Activated T-helper 1 cell treated with anti-CD3 and anti-CD28 coated beads, Interleukin-12 subunit alpha, Interleukin-12 subunit beta, Interleukin-2, Interleukin-4 antibody, amounts not matched to agents 30 ng/mL and 10 ng/mL and 1 ng/mL, durations not matched to agents 14 hours and 24 hours and 36 hours (primary cell): ENCODE measurements around the gene ATCAY. TPM values are rescaled to one million over a fixed set of nuclear protein-coding genes. Genes with fewer than 3 reads are reported as not detected.
"Not testable (repeated sequence)": the region's sequence is repeated elsewhere in the genome, so short reads cannot be mapped to it uniquely, and the experiment has no call there.

Experiments
- DNase-seq: peaks from one replicate; pipeline ENCODE4 v3.0.0; 2021; ENCODE audit warnings: low spot score
- H3K27ac Mint-ChIP-seq: one replicate; pipeline ENCODE4 v1.8.0; 2021; ENCODE audit warnings: mild to moderate bottlenecking, mixed read lengths
- H3K27me3 Mint-ChIP-seq: one replicate; pipeline ENCODE4 v1.8.0; 2022; ENCODE audit warnings: mild to moderate bottlenecking, moderate library complexity, mixed read lengths; ENCODE audit not compliant: insufficient read depth
- H3K36me3 Mint-ChIP-seq: one replicate; pipeline ENCODE4 v1.8.0; 2021; ENCODE audit warnings: low read depth, mixed read lengths
- H3K4me1 Mint-ChIP-seq: one replicate; pipeline ENCODE4 v1.8.0; 2021; ENCODE audit warnings: low read depth, mixed read lengths
- H3K4me3 Mint-ChIP-seq: one replicate; pipeline ENCODE4 v1.8.0; 2021; ENCODE audit warnings: mild to moderate bottlenecking, moderate library complexity, mixed read lengths
- H3K9me3 Mint-ChIP-seq: one replicate; pipeline ENCODE4 v1.8.0; 2021; ENCODE audit warnings: mixed read lengths
- intact Hi-C: fragments of 100-400 bp; cut with micrococcal nuclease; formaldehyde crosslinking; loops from one replicate; pipeline ENCODE4 v1.15.1; 2024
- total RNA-seq: library from RNA; stranded (reverse); gene quantifications from 2 replicates; pipeline ENCODE4 v1.2.3, GENCODE V29; 2022

ATCAY gene
- total RNA-seq, 1 donor from 2014 or later = not detected

GRCh38 chr19:3866910-3867638 lies 13.4 kb upstream of the ATCAY start:
- Mint-ChIP-seq H3K9me3 (peaks cover 6% of the 10 kb centered on the region), H3K4me1 (no peaks in the 10 kb centered on the region), H3K4me3 (no peak overlapping the region), H3K36me3 (no peaks in the 10 kb centered on the region), H3K27me3 (peaks cover 32% of the 10 kb centered on the region), H3K27ac (no peak overlapping the region)
- DNase-seq = no peak
- intact Hi-C loops = no loop called here

GRCh38 chr19:3867971-3868769 lies 12.3 kb upstream of the ATCAY start:
- Mint-ChIP-seq H3K27me3 (peaks cover 32% of the 10 kb centered on the region), H3K9me3 (peaks cover 6% of the 10 kb centered on the region), H3K36me3 (no peaks in the 10 kb centered on the region), H3K27ac (no peak overlapping the region), H3K4me1 (no peaks in the 10 kb centered on the region), H3K4me3 (no peak overlapping the region)
- intact Hi-C loops = no loop called here
- DNase-seq = no peak

- H3K36me3 Mint-ChIP-seq = no peaks in the 10 kb centered on the region
- peaks cover 32% of the 10 kb centered on the region for H3K27me3 Mint-ChIP-seq
- DNase-seq = no peak
- intact Hi-C loops = no loop called here
- H3K27ac Mint-ChIP-seq = no peak within 1 kb of the TSS
- no peaks in the 10 kb centered on the region for H3K4me1 Mint-ChIP-seq
- no peak within 1 kb of the TSS for H3K4me3 Mint-ChIP-seq
- peaks cover 6% of the 10 kb centered on the region for H3K9me3 Mint-ChIP-seq
Observed at GRCh38 chr19:3868770-3869456, 11.6 kb upstream of the ATCAY start, which contains the start of gene ZFR2. ZFR2 (minus strand) TSS chr19:3869038; CDS start chr19:3869017, 21 bp downstream.

- H3K4me3 Mint-ChIP-seq = no peak overlapping the region
- H3K4me1 Mint-ChIP-seq = no peaks in the 10 kb centered on the region
- peaks cover 6% of the 10 kb centered on the region for H3K9me3 Mint-ChIP-seq
- DNase-seq = no peak
- intact Hi-C loops = no loop called here
- H3K27me3 Mint-ChIP-seq = peaks cover 15% of the 10 kb centered on the region
- no peak overlapping the region for H3K27ac Mint-ChIP-seq
- no peaks in the 10 kb centered on the region for H3K36me3 Mint-ChIP-seq
Observed at GRCh38 chr19:3873151-3873550, 7.3 kb upstream of the ATCAY start.

GRCh38 chr19:3874695-3875094 lies 5.8 kb upstream of the ATCAY start:
- H3K9me3 Mint-ChIP-seq, H3K4me3 Mint-ChIP-seq, DNase-seq, intact Hi-C loops, H3K27ac Mint-ChIP-seq, H3K27me3 Mint-ChIP-seq, H3K36me3 Mint-ChIP-seq, H3K4me1 Mint-ChIP-seq: not testable (repeated sequence)

- H3K36me3 Mint-ChIP-seq = no peaks in the 10 kb centered on the region
- no peaks in the 10 kb centered on the region for H3K9me3 Mint-ChIP-seq
- H3K4me1 Mint-ChIP-seq = no peaks in the 10 kb centered on the region
- peaks cover 22% of the 10 kb centered on the region for H3K27me3 Mint-ChIP-seq
- H3K27ac Mint-ChIP-seq = no peak overlapping the region
- intact Hi-C loops = no loop called here
- H3K4me3 Mint-ChIP-seq = no peak overlapping the region
- no peak for DNase-seq
Observed at GRCh38 chr19:3879656-3880055, 829 bp upstream of the ATCAY start.

- H3K4me3 Mint-ChIP-seq = no peak overlapping the region
- no peak for DNase-seq
- no peaks in the 10 kb centered on the region for H3K9me3 Mint-ChIP-seq
- peaks cover 22% of the 10 kb centered on the region for H3K27me3 Mint-ChIP-seq
- no peaks in the 10 kb centered on the region for H3K36me3 Mint-ChIP-seq
- intact Hi-C loops = no loop called here
- H3K27ac Mint-ChIP-seq = no peak overlapping the region
- H3K4me1 Mint-ChIP-seq = no peaks in the 10 kb centered on the region
Observed at GRCh38 chr19:3881272-3882040, 971 bp downstream of the ATCAY start.

GRCh38 chr19:3882041-3882384 lies 1.5 kb downstream of the ATCAY start:
- no peak overlapping the region for H3K4me3 Mint-ChIP-seq
- peaks cover 21% of the 10 kb centered on the region for H3K27me3 Mint-ChIP-seq
- no peaks in the 10 kb centered on the region for H3K36me3 Mint-ChIP-seq
- no peaks in the 10 kb centered on the region for H3K9me3 Mint-ChIP-seq
- no peak overlapping the region for H3K27ac Mint-ChIP-seq
- H3K4me1 Mint-ChIP-seq = no peaks in the 10 kb centered on the region
- intact Hi-C loops = no loop called here
- DNase-seq = no peak

GRCh38 chr19:3890591-3890990 lies 10.1 kb downstream of the ATCAY start:
- intact Hi-C loops = no loop called here
- DNase-seq = no peak
- Mint-ChIP-seq H3K27ac (no peak overlapping the region), H3K9me3 (no peaks in the 10 kb centered on the region), H3K4me3 (no peak overlapping the region), H3K36me3 (no peaks in the 10 kb centered on the region), H3K27me3 (no peaks in the 10 kb centered on the region), H3K4me1 (no peaks in the 10 kb centered on the region)

GRCh38 chr19:3893509-3894179 lies 13.2 kb downstream of the ATCAY start:
- H3K4me3 Mint-ChIP-seq = no peak overlapping the region
- H3K36me3 Mint-ChIP-seq = no peaks in the 10 kb centered on the region
- H3K4me1 Mint-ChIP-seq = no peaks in the 10 kb centered on the region
- H3K9me3 Mint-ChIP-seq = no peaks in the 10 kb centered on the region
- no peaks in the 10 kb centered on the region for H3K27me3 Mint-ChIP-seq
- H3K27ac Mint-ChIP-seq = no peak overlapping the region
- no peak for DNase-seq
- intact Hi-C loops = no loop called here

GRCh38 chr19:3894959-3895358 lies 14.5 kb downstream of the ATCAY start:
- H3K9me3 Mint-ChIP-seq, H3K27me3 Mint-ChIP-seq, DNase-seq, intact Hi-C loops, H3K36me3 Mint-ChIP-seq, H3K27ac Mint-ChIP-seq, H3K4me1 Mint-ChIP-seq, H3K4me3 Mint-ChIP-seq: not testable (repeated sequence)

- Mint-ChIP-seq H3K9me3 (peaks cover 4% of the 10 kb centered on the region), H3K4me3 (no peak overlapping the region), H3K27ac (no peak overlapping the region), H3K36me3 (no peaks in the 10 kb centered on the region), H3K4me1 (no peaks in the 10 kb centered on the region), H3K27me3 (no peaks in the 10 kb centered on the region)
- DNase-seq = no peak
- intact Hi-C loops = no loop called here
Observed at GRCh38 chr19:3895788-3896187, 15.3 kb downstream of the ATCAY start.
